AG08396 (cell line): Measurements from ENCODE around the gene STX12.
"Not testable (repeated sequence)": the region's sequence is repeated elsewhere in the genome, so short reads cannot be mapped to it uniquely, and the experiment has no call there.

Experiments
- DNase-seq: peaks from one replicate; pipeline ENCODE4 v3.0.0; 2012; ENCODE audit warnings: low spot score, mixed read lengths

Gene STX12

GRCh38 chr1:27830621-27831440 is 57.8 kb downstream of the STX12 start, which contains the start of gene PPP1R8:
PPP1R8 (plus strand) TSS chr1:27830782; CDS start chr1:27830836, 54 bp downstream.
- peak; percentile 93 for DNase-seq

- no peak for DNase-seq
Measured at GRCh38 chr1:27831568-27832410, 58.8 kb downstream of the STX12 start.

GRCh38 chr1:27832762-27833161 is 59.7 kb downstream of the STX12 start:
- DNase-seq, result no peak

GRCh38 chr1:27833470-27833869 is 60.5 kb downstream of the STX12 start:
- DNase-seq, result no peak

GRCh38 chr1:27835046-27835445 is 62.0 kb downstream of the STX12 start:
- no peak for DNase-seq

GRCh38 chr1:27835501-27835900 is 62.5 kb downstream of the STX12 start:
- DNase-seq, result no peak

GRCh38 chr1:27849951-27850350 is 76.9 kb downstream of the STX12 start:
- DNase-seq, result no peak

- no peak for DNase-seq
Measured at GRCh38 chr1:27855085-27855484, 82.1 kb downstream of the STX12 start.

GRCh38 chr1:27856561-27857343 is 83.7 kb downstream of the STX12 start:
- DNase-seq, result no peak

GRCh38 chr1:27857552-27857951 is 84.5 kb downstream of the STX12 start:
- DNase-seq, result not testable (repeated sequence)

- DNase-seq, result peak; percentile 84
Measured at GRCh38 chr1:27858072-27858948, 85.3 kb downstream of the STX12 start.

- DNase-seq, result no peak
Measured at GRCh38 chr1:27858949-27859576, 86.0 kb downstream of the STX12 start.

- no peak for DNase-seq
Measured at GRCh38 chr1:27861436-27861835, 88.4 kb downstream of the STX12 start.

GRCh38 chr1:27862004-27862403 is 89.0 kb downstream of the STX12 start:
- DNase-seq, result no peak

- peak; percentile 92 for DNase-seq
Measured at GRCh38 chr1:27862671-27863537, 89.9 kb downstream of the STX12 start.

- DNase-seq, result no peak
Measured at GRCh38 chr1:27863538-27863915, 90.5 kb downstream of the STX12 start.

GRCh38 chr1:27864264-27864895 is 91.4 kb downstream of the STX12 start:
- DNase-seq, result no peak

GRCh38 chr1:27865821-27866220 is 92.8 kb downstream of the STX12 start:
- no peak for DNase-seq

GRCh38 chr1:27868556-27868931 is 95.5 kb downstream of the STX12 start:
- DNase-seq, result no peak
